Neural cell (in vitro differentiated cells): ENCODE data around the gene TMEM190. TPM values are rescaled to one million over a fixed set of nuclear protein-coding genes. Genes with fewer than 3 reads are reported as not detected.
"Not testable (repeated sequence)": the region's sequence is repeated elsewhere in the genome, so short reads cannot be mapped to it uniquely, and the experiment has no call there.

ENCODE experiments used
- H2AFZ ChIP-seq: fragments of 200-600, 300-800 bp; sonication (generic), shearing (Covaris generic); 2 replicates; pipeline ENCODE4 v1.6.0; 2014; ENCODE audit warnings: low read depth, mild to moderate bottlenecking, antibody characterized with exemption, low read length, moderate library complexity
- H3F3A ChIP-seq: fragments of 200-600 bp; shearing (Covaris generic); 2 replicates; pipeline ENCODE4 v1.6.1; 2016; ENCODE audit warnings: mild to moderate bottlenecking, moderate library complexity, mixed read lengths, antibody characterized with exemption, low read length; ENCODE audit not compliant: insufficient read depth, poor library complexity, severe bottlenecking
- H3K27ac ChIP-seq: fragments of 200-600, 300-800 bp; sonication (generic), shearing (Covaris generic); 2 replicates; pipeline ENCODE4 v1.5.1; 2014; ENCODE audit warnings: mild to moderate bottlenecking, low read length, moderate library complexity
- H3K27me3 ChIP-seq: fragments of 300-800, 200-600 bp; sonication (generic), shearing (Covaris generic); 2 replicates; pipeline ENCODE4 v1.6.0; 2014; ENCODE audit warnings: mild to moderate bottlenecking, low read depth, low read length, moderate library complexity; ENCODE audit not compliant: insufficient read depth
- H3K36me3 ChIP-seq: fragments of 300-800, 200-600 bp; sonication (generic), shearing (Covaris generic); 2 replicates; pipeline ENCODE4 v1.5.1; 2014; ENCODE audit warnings: mild to moderate bottlenecking, antibody characterized with exemption, low read length, moderate library complexity; ENCODE audit not compliant: insufficient read depth
- H3K4me2 ChIP-seq: fragments of 300-800, 200-600 bp; sonication (generic), shearing (Covaris generic); 2 replicates; pipeline ENCODE4 v1.6.0; 2014; ENCODE audit warnings: mild to moderate bottlenecking, low read length
- H3K4me3 ChIP-seq: fragments of 300-800, 200-600 bp; sonication (generic), shearing (Covaris generic); 2 replicates; pipeline ENCODE4 v1.5.1; 2014; ENCODE audit warnings: mild to moderate bottlenecking, low read length, moderate library complexity
- H3K79me2 ChIP-seq: fragments of 200-600 bp; shearing (Covaris generic); replicated peaks from 2 replicates; pipeline ENCODE4 v1.6.0; 2014; ENCODE audit warnings: mild to moderate bottlenecking, low read length, moderate library complexity; ENCODE audit not compliant: insufficient read depth
- H3K9ac ChIP-seq: fragments of 300-800, 200-600 bp; sonication (generic), shearing (Covaris generic); 2 replicates; pipeline ENCODE4 v1.6.1; 2016; ENCODE audit warnings: mild to moderate bottlenecking, low read length, mixed read lengths
- H3K9me2 ChIP-seq: fragments of 200-600 bp; shearing (Covaris generic); 2 replicates; pipeline ENCODE4 v1.6.1; 2016; ENCODE audit warnings: mild to moderate bottlenecking, low read length, mixed read lengths; ENCODE audit not compliant: insufficient read depth
- H3K9me3 ChIP-seq: fragments of 200-600, 300-800 bp; sonication (generic), shearing (Covaris generic); 2 replicates; pipeline ENCODE4 v1.6.1; 2016; ENCODE audit warnings: mild to moderate bottlenecking, mixed run types, low read length, moderate library complexity, mixed read lengths
- H4K20me1 ChIP-seq: fragments of 200-600 bp; shearing (Covaris generic); 2 replicates; pipeline ENCODE4 v1.6.1; 2016; ENCODE audit warnings: mild to moderate bottlenecking, mixed run types; ENCODE audit not compliant: insufficient read depth
- CTCF ChIP-seq: fragments of 450-650 bp; IDR thresholded peaks from 2 replicates; pipeline ENCODE4 v1.5.1; 2014; ENCODE audit warnings: antibody characterized with exemption, mild to moderate bottlenecking, moderate library complexity; ENCODE audit not compliant: poor library complexity, severe bottlenecking
- EP300 ChIP-seq: fragments of 450-650 bp; conservative IDR thresholded peaks from 2 replicates; pipeline ENCODE4 v1.6.1; 2014; ENCODE audit warnings: antibody characterized with exemption, mild to moderate bottlenecking, moderate library complexity; ENCODE audit not compliant: poor library complexity, severe bottlenecking
- EZH2 ChIP-seq: fragments of 200-600, 300-800 bp; shearing (Covaris generic), sonication (generic); IDR thresholded peaks from 2 replicates; pipeline ENCODE4 v1.6.1; 2014; ENCODE audit warnings: antibody characterized with exemption, low read length, borderline replicate concordance, mild to moderate bottlenecking; ENCODE audit not compliant: insufficient read depth, poor library complexity, severe bottlenecking
- MXI1 ChIP-seq: fragments of 450-650 bp; conservative IDR thresholded peaks from 2 replicates; pipeline ENCODE4 v1.6.1; 2014; ENCODE audit warnings: antibody characterized with exemption, mild to moderate bottlenecking; ENCODE audit not compliant: poor library complexity, severe bottlenecking
- POLR2AphosphoS5 ChIP-seq: IDR thresholded peaks from 2 replicates; pipeline ENCODE4 v1.6.1; 2012
- RAD21 ChIP-seq: fragments of 450-650 bp; conservative IDR thresholded peaks from 2 replicates; pipeline ENCODE4 v1.6.1; 2014; ENCODE audit warnings: antibody characterized with exemption, mild to moderate bottlenecking, moderate library complexity
- REST ChIP-seq: IDR thresholded peaks from 2 replicates; pipeline ENCODE4 v1.6.1; 2012; ENCODE audit warnings: borderline replicate concordance
- SMC3 ChIP-seq: fragments of 450-650 bp; conservative IDR thresholded peaks from 2 replicates; pipeline ENCODE4 v1.6.1; 2014; ENCODE audit warnings: antibody characterized with exemption, mild to moderate bottlenecking, moderate library complexity; ENCODE audit not compliant: poor library complexity
- TAF1 ChIP-seq: IDR thresholded peaks from 2 replicates; pipeline ENCODE4 v1.6.1; 2012; ENCODE audit warnings: low read depth
- polyA minus RNA-seq: library from RNA; depleted of rRNA, polyadenylated mRNA; stranded (reverse); fragments of >200 nt; gene quantifications from 2 replicates; pipeline ENCODE4 v1.2.3, GENCODE V29; 2014
- polyA plus RNA-seq: library from polyadenylated mRNA; depleted of rRNA; stranded (reverse); fragments of >200 nt; gene quantifications from 2 replicates; pipeline ENCODE4 v1.2.3, GENCODE V29; 2014

Gene TMEM190
- polyA plus RNA-seq (not detected in 2 replicates), polyA minus RNA-seq (not detected in 2 replicates)

- Histone ChIP-seq H3K79me2 (no peaks in the 10 kb centered on the region), H3K36me3 (no peaks in the 10 kb centered on the region), H3K9me2 (no peaks in the 10 kb centered on the region), H3F3A (no peaks in the 10 kb centered on the region), H3K4me3 (no peak within 1 kb of the TSS), H3K4me2 (no peak within 1 kb of the TSS), H3K27ac (no peak within 1 kb of the TSS), H3K9ac (no peak within 1 kb of the TSS), H3K9me3 (no peaks in the 10 kb centered on the region), H3K27me3 (no peaks in the 10 kb centered on the region), H4K20me1 (no peaks in the 10 kb centered on the region), H2AFZ (no peak within 1 kb of the TSS)
- no peak for TF ChIP-seq EP300
- no peak for TF ChIP-seq TAF1
- no peak for TF ChIP-seq REST
Measured at GRCh38 chr19:55376241-55376933, at the start of gene TMEM190. Gene TMEM190 (plus strand): TSS chr19:55376826. CDS start chr19:55376854, 28 bp downstream.

- not testable (repeated sequence) for H3K36me3 ChIP-seq, H3K27ac ChIP-seq, H3K4me3 ChIP-seq, H3K9ac ChIP-seq, H3K9me2 ChIP-seq, H4K20me1 ChIP-seq, H3K79me2 ChIP-seq, H3K4me2 ChIP-seq, H3K27me3 ChIP-seq, H3K9me3 ChIP-seq, H2AFZ ChIP-seq, H3F3A ChIP-seq
Measured at GRCh38 chr19:55328774-55329318, 47.8 kb upstream of the TMEM190 start.

- H3K27me3 ChIP-seq, H3K27ac ChIP-seq, H3K4me2 ChIP-seq, H3K4me3 ChIP-seq, H3K9ac ChIP-seq, H3K36me3 ChIP-seq, H3K9me2 ChIP-seq, H3F3A ChIP-seq, H4K20me1 ChIP-seq, H2AFZ ChIP-seq, H3K9me3 ChIP-seq, H3K79me2 ChIP-seq: not testable (repeated sequence)
Measured at GRCh38 chr19:55329791-55330190, 46.8 kb upstream of the TMEM190 start.

GRCh38 chr19:55333870-55334269 is 42.8 kb upstream of the TMEM190 start:
- H3K36me3 ChIP-seq, result no peaks in the 10 kb centered on the region
- no peaks in the 10 kb centered on the region for H3K9me3 ChIP-seq
- H3K27me3 ChIP-seq, result no peaks in the 10 kb centered on the region
- no peak overlapping the region for H3K4me3 ChIP-seq
- no peak for TF ChIP-seq EZH2
- TF ChIP-seq POLR2AphosphoS5, result no peak
- no peak for TF ChIP-seq SMC3
- TF ChIP-seq EP300, result no peak
- no peak for TF ChIP-seq MXI1
- TF ChIP-seq CTCF, result no peak
- TF ChIP-seq REST, result no peak
- no peak for TF ChIP-seq RAD21
- no peak for TF ChIP-seq TAF1
- H3K27ac ChIP-seq, result no peak overlapping the region
- no peaks in the 10 kb centered on the region for H3K9me2 ChIP-seq
- H3F3A ChIP-seq, result no peaks in the 10 kb centered on the region
- H2AFZ ChIP-seq, result no peak overlapping the region
- no peak overlapping the region for H3K4me2 ChIP-seq
- H3K9ac ChIP-seq, result no peak overlapping the region
- no peaks in the 10 kb centered on the region for H3K79me2 ChIP-seq
- no peaks in the 10 kb centered on the region for H4K20me1 ChIP-seq
